Prostate gland (tissue), 2 donors: ENCODE results near the gene PTN. TPM values are rescaled to one million over a fixed set of nuclear protein-coding genes. Genes with fewer than 3 reads are reported as not detected.

Source experiments
- DNase-seq: peaks from one replicate; pipeline ENCODE4 v3.0.0-alpha.2; 2019; ENCODE audit warnings: low spot score
- H3K27ac ChIP-seq, 2 donors: fragments of 200-600 bp; sonication (generic); 2 replicates each; pipeline ENCODE4 v1.5.1; 2017 to 2019
- H3K27me3 ChIP-seq: fragments of 200-600 bp; sonication (generic); replicated peaks from 2 replicates; pipeline ENCODE4 v1.5.1; 2019; ENCODE audit not compliant: insufficient read depth
- H3K36me3 ChIP-seq, 2 donors: fragments of 200-600 bp; sonication (generic); 1 replicate in 1 of 2; 2 replicates in 1 of 2; pipeline versions ENCODE4 v1.5.1 to v1.8.1; 2017 to 2019
- H3K4me1 ChIP-seq: fragments of 200-600 bp; sonication (generic); replicated peaks from 2 replicates; pipeline ENCODE4 v1.5.1; 2019
- H3K4me3 ChIP-seq, 2 donors: fragments of 200-600 bp; sonication (generic); 2 replicates each; pipeline ENCODE4 v1.5.1; 2017 to 2019
- H3K9me3 ChIP-seq: fragments of 200-600 bp; sonication (generic); 2 replicates; pipeline ENCODE4 v1.5.1; 2017
- POLR2A ChIP-seq: fragments of 450-650 bp; IDR thresholded peaks from one replicate; pipeline ENCODE4 v1.6.1; 2016; ENCODE audit warnings: antibody characterized with exemption, mild to moderate bottlenecking
- POLR2AphosphoS5 ChIP-seq: sonication (generic); formaldehyde crosslinking; IDR thresholded peaks from one replicate; pipeline ENCODE4 v1.6.1; 2017; ENCODE audit warnings: antibody characterized with exemption
- WGBS: methylation state at CpG from one replicate; pipeline ENCODE4 v1.1.5; 2018; 5-methylcytosine and 5-hydroxymethylcytosine counted together
- intact Hi-C: fragments of 100-400 bp; cut with DNase I; formaldehyde crosslinking; loops from one replicate; pipeline ENCODE4 v1.14.2; 2022
- total RNA-seq, 2 donors: library from RNA; depleted of rRNA; stranded (reverse); fragments of >200 nt; gene quantifications; one replicate each; pipeline ENCODE4 v1.1.0, GENCODE V29; 2016
- TF ChIP-seq, protein P1 (sequence below), 4 experiments: fragments of 200-600 bp in 2 of 4; fragments of 450-650 bp in 2 of 4; sonication (generic) in 2 of 4; IDR thresholded peaks; 1 replicate in 3 of 4; 2 replicates in 1 of 4; pipeline ENCODE4 v1.5.1; 2016 to 2019; ENCODE audit warnings: antibody characterized with exemption in 4 of 4, mild to moderate bottlenecking in 2 of 4, moderate library complexity in 2 of 4

The PTN gene
- total RNA-seq, 2 donors from 2014 or later, result 56.6 to 96.6 TPM

DNA sequence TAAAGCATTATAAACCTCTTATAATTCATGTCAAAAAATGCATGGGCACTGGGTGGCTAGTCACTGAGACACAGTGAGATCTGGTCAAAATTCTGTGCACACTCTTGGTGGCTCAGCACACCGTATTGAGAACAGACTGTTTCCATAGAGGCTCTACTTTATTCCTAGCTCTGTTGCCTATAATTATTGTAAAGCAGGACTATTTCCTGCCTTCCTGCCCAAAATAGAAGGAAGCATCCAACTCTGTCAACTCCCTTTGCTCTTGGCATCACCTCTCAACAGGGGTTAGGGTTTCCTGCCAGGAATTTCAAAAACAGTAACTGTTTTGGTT is 45.1 kb downstream of the PTN start:
- no peaks in the 10 kb centered on the region for H3K4me1 ChIP-seq
- no peak for DNase-seq
- H3K9me3 ChIP-seq, result no peaks in the 10 kb centered on the region
- TF ChIP-seq POLR2AphosphoS5, result no peak
- no peak for TF ChIP-seq POLR2A
- TF ChIP-seq, protein P1, sequence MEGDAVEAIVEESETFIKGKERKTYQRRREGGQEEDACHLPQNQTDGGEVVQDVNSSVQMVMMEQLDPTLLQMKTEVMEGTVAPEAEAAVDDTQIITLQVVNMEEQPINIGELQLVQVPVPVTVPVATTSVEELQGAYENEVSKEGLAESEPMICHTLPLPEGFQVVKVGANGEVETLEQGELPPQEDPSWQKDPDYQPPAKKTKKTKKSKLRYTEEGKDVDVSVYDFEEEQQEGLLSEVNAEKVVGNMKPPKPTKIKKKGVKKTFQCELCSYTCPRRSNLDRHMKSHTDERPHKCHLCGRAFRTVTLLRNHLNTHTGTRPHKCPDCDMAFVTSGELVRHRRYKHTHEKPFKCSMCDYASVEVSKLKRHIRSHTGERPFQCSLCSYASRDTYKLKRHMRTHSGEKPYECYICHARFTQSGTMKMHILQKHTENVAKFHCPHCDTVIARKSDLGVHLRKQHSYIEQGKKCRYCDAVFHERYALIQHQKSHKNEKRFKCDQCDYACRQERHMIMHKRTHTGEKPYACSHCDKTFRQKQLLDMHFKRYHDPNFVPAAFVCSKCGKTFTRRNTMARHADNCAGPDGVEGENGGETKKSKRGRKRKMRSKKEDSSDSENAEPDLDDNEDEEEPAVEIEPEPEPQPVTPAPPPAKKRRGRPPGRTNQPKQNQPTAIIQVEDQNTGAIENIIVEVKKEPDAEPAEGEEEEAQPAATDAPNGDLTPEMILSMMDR (IDR thresholded peaks at IDR 0.05), result no peak
- no peak overlapping the region for H3K4me3 ChIP-seq
- no peaks in the 10 kb centered on the region for H3K36me3 ChIP-seq
- intact Hi-C loops, result no loop called here
- 46% methylated on average over 1 of the region's 1 CpG for WGBS
- no peaks in the 10 kb centered on the region for H3K27me3 ChIP-seq
- H3K27ac ChIP-seq, result no peak overlapping the region

DNA sequence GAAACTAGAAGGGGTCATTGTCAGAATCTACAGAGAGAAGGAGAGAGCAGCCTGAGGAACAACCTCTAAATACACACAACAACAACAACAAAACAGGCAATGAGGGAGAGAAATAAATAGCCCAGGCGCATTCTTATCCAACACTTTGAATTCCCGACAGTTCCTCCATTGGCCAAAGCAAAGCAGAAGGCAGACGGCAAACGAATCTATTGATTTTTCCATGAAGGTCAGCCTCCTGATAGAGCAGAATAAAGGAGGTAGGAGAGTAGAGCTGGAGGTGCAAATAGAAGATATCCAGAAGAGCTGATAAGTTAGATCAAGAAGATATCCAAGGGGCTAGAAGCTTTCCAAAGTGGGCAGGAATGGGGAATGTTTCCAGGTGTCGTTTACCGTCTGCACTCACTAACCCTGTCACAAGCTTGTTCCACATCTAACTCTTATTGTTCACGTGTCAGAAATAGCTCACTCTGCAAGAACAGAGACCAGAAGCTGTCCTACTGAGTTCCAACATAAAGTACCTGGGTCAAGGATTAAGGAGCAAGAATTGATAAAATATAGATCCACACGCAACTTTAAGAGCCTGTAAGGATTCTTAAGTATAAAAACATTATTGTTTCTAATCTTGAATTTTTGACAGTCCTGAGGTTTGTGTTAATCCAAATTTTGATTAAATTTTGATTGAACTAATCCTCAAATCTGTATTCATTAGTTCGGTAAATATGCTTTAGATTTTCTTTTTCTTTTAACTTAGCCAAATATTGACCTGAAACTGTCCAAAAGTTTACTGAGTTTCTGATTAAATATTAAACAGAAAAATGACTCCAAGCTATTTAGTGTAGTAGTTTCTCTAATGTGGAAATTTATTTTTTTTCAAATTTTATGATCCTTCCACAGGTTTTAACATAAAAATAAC is 45.7 kb downstream of the PTN start:
- H3K27ac ChIP-seq, result no peak overlapping the region
- no peaks in the 10 kb centered on the region for H3K27me3 ChIP-seq
- intact Hi-C loops, result no loop called here
- no peaks in the 10 kb centered on the region for H3K9me3 ChIP-seq
- 68% methylated on average over 9 of the region's 9 CpGs for WGBS
- no peak overlapping the region for H3K4me3 ChIP-seq
- no peaks in the 10 kb centered on the region for H3K4me1 ChIP-seq
- DNase-seq, result no peak
- TF ChIP-seq POLR2A, result no peak
- H3K36me3 ChIP-seq, result no peaks in the 10 kb centered on the region

DNA sequence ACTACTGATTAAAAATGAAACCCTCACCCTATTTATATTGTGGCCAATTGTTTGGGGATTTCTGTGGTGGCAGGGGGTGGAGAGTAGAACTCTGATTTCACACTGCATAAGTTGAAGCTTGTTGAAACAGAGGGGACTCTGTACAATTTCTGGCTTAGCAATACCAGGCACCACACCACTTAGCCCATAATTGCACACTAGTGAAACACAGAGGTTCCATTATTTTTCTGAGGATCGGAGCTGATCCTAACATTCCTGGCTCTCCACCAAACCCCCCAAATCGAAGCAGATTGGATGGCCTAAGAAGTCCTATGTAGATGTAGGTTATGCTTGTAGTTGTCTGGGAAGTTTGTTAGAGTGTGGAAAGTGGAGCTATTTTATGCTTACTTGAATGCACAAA is 47.0 kb downstream of the PTN start:
- intact Hi-C loops, result no loop called here
- H3K9me3 ChIP-seq, result no peaks in the 10 kb centered on the region
- 70% methylated on average over 2 of the region's 2 CpGs for WGBS
- no peaks in the 10 kb centered on the region for H3K27me3 ChIP-seq
- H3K27ac ChIP-seq, result no peak overlapping the region
- TF ChIP-seq, protein P1 (IDR thresholded peaks at IDR 0.05), result no peak
- TF ChIP-seq POLR2A (no peak), POLR2AphosphoS5 (no peak)
- no peak for DNase-seq
- H3K36me3 ChIP-seq, result no peaks in the 10 kb centered on the region
- H3K4me3 ChIP-seq, result no peak overlapping the region
- H3K4me1 ChIP-seq, result no peaks in the 10 kb centered on the region

DNA sequence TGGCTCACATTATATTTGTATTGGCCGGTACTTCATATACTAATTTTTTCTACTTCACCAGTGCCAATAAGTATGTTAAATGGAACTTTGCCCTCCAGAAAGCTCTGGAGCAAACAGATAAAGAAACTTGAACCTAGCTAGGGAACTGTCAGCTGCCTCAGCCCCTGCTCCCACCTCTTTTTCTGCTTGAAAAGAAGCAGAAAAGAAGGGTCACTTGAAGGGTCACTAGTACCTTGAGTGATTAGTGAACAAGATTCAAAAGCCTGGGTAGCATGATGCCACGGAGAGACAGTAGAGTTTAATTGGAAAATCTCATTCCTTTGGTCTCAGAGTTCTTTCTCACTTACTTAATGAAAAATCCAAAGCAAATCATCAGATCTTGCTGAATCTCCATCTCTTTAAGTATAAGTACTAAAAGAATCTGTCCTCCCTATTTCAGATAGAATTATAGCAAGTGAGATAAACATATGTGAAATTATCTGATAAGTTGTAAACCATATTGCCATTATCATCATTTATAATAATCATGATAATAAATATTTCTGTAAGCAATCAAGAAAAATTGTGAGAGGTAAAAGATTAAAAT is 47.7 kb downstream of the PTN start:
- DNase-seq, result no peak
- TF ChIP-seq, protein P1 (IDR thresholded peaks at IDR 0.05), result no peak
- TF ChIP-seq POLR2A, result no peak
- no peak for TF ChIP-seq POLR2AphosphoS5
- no peak overlapping the region for H3K4me3 ChIP-seq
- intact Hi-C loops, result no loop called here
- H3K9me3 ChIP-seq, result no peaks in the 10 kb centered on the region
- H3K4me1 ChIP-seq, result no peaks in the 10 kb centered on the region
- no peaks in the 10 kb centered on the region for H3K27me3 ChIP-seq
- no peak overlapping the region for H3K27ac ChIP-seq
- no peaks in the 10 kb centered on the region for H3K36me3 ChIP-seq
- 71% methylated on average over 2 of the region's 2 CpGs for WGBS

DNA sequence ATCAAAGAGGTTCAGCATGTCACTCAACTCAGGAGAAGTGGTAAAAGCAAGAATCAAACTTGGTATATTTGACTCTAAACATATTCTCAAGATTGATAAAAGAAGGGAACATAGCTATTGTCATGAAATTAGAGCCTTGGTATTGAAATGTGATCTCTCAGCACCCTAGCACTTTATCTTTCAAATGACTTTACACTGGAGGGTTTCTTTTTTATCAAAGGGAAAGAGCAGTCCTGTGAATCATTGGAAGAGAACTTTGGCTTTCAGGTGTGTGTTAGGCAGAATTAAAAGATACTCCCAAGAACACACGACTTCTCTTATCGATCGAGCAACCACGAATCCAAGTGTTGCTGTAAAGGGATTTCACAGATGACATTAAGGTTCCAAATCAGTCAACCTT is 54.4 kb downstream of the PTN start:
- H3K27me3 ChIP-seq, result no peaks in the 10 kb centered on the region
- H3K9me3 ChIP-seq, result no peaks in the 10 kb centered on the region
- 89% methylated on average over 4 of the region's 4 CpGs for WGBS
- no peak overlapping the region for H3K4me3 ChIP-seq
- TF ChIP-seq POLR2AphosphoS5, result no peak
- TF ChIP-seq, protein P1 (IDR thresholded peaks at IDR 0.05), result no peak
- no peak for TF ChIP-seq POLR2A
- H3K36me3 ChIP-seq, result no peaks in the 10 kb centered on the region
- no peak for DNase-seq
- no peaks in the 10 kb centered on the region for H3K4me1 ChIP-seq
- H3K27ac ChIP-seq, result no peak overlapping the region
- intact Hi-C loops, result no loop called here
